Fibroblast of skin of abdomen (primary cell): ENCODE data around the gene FST. TPM values are rescaled to one million over a fixed set of nuclear protein-coding genes. Genes with fewer than 3 reads are reported as not detected.

ENCODE experiments used
- DNase-seq: peaks from one replicate; pipeline ENCODE4 v3.0.0-alpha.2; 2013
- polyA plus RNA-seq, 2 experiments: library from polyadenylated mRNA; unstranded; fragments of 120-200 nt; gene quantifications; one replicate each; pipeline ENCODE4 v1.2.1, GENCODE V29; 2013; ENCODE audit not compliant: insufficient read length in 2 of 2

FST gene, protein sequence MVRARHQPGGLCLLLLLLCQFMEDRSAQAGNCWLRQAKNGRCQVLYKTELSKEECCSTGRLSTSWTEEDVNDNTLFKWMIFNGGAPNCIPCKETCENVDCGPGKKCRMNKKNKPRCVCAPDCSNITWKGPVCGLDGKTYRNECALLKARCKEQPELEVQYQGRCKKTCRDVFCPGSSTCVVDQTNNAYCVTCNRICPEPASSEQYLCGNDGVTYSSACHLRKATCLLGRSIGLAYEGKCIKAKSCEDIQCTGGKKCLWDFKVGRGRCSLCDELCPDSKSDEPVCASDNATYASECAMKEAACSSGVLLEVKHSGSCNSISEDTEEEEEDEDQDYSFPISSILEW
- polyA plus RNA-seq (2013, experiment 1 of 2; ENCODE audit: insufficient read length), result 32.8 TPM
- 34.8 TPM for polyA plus RNA-seq (2013, experiment 2 of 2; ENCODE audit: insufficient read length)

DNA sequence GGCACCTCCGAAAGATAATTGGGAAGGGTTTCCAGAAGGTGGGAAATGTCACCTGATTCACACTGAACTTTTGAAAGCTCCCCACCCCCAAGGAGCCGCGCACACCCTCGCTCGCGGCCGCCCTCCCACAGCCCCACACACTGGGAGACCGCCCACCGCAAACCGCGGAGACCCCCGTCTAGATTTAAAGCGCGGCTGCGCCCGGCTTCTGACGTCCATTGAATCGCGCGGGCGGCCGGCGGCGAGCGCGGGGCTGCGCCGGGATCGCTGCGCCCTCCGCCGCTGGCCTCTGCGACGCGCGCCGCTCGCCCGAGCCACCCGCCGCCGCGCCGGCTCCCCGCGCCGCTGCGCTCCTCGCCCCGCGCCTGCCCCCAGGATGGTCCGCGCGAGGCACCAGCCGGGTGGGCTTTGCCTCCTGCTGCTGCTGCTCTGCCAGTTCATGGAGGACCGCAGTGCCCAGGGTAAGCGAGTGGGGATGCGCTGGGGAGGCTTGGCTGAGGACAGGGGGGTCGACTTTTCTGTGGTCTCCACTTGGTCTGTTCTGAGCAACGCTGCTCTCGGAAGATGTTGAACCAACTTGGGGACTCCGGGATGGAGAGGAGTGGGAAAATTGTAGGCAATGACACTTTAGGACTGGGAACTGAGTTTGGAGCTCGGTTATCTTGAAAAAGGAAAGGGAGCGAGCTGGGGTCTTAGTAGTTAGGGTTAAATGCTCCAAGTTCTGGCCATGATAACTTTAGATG is at the start of gene FST:
FST (plus strand) TSS at position 214 of the 743 bp plus-strand sequence; CDS start at position 377, 163 bp downstream.
- DNase-seq, result peak; percentile 50

DNA sequence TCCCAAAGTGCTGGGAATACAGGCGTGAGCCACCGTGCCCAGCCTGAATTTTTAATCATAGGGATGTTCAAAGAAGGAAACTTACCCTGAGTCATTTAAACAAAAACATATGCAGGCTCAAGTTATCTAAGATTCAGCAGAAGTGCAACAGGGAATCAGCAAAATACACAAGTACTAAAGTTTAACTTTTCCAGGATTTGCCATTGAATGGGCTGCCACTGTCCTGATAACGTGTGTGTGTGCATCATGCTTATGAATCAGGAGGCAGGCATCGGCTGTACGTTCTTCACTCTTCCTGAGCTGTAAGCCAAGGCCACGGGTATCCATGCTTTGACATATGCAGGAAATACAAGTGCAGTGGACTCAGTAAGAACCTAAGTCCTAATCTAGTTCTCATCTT is 48.8 kb upstream of the FST start:
- DNase-seq, result peak; percentile 46

DNA sequence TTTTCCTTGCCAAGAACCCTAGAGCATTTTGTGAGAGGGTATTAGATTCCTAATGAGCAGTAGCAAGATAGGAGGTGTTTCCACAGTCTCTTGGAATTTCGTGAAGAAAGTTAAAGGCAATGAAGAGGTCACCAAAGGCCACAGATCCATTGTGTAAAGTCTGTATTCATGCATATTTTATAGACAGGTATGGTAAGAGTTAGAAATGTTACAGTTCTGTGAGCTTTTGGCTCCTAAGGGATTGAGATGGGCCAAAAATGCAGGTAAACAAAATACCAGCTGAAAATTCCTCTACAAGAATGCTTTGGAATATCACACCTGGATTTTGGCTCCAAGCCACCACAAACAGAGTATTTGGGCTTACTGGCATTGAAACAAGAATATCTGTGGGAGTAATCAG is 47.4 kb upstream of the FST start:
- DNase-seq, result no peak

DNA sequence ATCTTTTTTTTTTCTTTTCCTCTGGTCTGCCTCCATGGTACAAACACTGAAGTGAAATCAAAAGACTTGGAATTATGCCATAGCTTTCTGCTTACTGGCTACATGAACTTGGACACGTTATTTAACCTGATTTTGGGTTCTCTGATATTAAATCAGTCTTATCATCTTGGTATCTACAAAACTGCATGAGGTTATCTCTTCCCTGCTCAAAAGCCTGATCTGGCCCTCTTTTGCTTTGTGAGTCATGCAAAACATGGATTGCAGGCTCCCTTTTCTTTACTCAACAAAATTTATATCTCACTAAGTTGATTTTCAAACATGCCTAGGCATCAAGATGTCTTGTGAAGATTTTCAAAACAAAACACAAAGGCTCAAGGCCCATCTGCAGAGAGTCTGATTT is 45.9 kb upstream of the FST start:
- no peak for DNase-seq

DNA sequence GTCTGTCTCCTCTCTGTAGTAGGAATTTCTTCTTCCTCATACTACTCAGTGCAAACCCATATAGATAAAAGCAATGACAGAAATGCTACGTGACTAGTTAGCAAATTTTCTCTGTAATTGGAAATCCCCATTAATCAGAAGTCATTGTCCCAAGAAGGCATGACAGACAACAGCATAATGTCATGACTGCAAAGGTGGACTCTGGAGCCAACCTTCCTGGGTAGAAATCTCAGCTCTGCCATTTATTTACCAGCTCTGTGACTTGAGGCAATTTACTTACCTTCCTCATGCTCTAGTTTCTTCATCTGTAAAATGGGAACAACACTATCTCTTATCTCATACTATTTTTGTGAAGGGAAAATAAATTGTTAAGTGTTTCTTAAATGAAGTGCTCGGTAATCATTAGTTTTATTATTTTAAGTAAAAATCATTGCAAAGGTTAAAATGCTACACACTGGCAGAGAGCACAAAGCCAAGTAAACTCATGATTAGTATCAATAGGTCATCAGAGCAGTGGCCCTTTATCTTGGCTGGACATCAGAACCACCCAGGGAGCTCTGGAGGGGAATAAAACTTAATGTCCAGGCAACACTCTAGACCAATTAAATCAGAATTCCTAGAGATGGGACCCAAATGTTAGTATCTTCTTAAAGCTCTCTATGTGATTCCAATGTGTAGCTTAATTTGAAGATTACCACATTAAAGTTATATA is 43.8 kb upstream of the FST start:
- DNase-seq, result no peak

DNA sequence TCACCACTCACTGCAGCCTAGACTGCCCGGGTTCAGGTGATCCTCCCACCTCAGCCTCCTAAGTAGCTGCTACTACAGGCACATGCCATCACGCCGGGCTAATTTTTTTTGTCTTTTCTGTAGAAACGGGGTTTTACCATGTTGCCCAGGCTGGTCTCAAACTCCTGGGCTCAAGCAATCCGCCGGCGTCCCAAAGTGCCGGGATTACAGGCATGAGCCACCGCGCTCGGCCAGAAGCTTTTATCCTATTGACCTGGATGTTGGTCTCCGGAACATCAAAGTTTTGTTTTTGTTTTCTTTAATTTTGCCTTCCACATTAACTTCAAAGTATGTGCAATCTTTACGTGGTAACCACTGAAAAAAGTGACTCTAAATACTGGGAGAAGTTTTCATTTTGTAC is 42.4 kb upstream of the FST start:
- DNase-seq, result no peak

DNA sequence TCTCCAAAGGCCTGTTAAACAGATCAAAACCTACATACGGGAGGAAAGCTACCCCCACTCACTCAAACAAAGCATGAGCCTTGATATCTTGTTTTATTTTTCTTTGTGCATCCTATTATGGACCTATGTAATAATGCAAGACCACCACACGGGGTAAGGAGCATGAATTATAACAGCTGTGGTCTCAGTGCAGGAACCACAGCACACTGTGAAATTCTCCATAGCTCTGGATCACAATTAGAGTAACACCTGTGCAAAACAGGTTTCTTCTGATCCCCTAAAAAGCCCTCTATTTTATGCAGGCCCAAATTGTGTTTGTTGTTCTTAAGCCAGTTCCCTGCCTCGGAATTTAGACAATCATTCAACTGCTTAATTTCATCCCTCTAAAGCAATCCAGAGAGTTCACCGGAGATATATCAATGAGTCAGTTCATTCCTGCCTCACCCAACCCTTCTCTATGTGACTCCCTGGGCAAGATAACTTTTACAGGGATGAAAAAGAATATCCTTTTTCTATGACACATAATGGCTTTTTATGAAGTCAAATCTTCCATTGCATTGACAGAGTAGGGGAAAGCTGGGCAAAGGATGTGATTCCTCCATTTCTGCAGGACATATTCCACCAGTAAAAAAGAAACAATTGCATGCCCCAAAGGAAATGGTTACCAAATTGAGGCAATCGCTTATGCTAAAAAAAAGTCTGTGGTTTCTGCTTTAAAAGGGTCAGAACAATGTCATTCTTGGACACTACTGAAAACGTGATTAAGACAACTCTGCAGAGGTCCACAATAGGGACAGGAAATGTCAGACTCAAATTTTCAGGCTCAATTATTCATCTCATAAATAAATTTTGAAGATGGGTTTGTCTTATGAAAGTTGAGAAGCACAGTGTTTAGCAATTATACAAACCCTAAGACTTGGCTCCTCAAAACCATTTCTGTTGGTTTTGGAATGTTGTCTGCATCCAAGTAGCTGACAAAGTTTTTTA is 41.6 kb upstream of the FST start:
- peak; percentile 54 for DNase-seq

DNA sequence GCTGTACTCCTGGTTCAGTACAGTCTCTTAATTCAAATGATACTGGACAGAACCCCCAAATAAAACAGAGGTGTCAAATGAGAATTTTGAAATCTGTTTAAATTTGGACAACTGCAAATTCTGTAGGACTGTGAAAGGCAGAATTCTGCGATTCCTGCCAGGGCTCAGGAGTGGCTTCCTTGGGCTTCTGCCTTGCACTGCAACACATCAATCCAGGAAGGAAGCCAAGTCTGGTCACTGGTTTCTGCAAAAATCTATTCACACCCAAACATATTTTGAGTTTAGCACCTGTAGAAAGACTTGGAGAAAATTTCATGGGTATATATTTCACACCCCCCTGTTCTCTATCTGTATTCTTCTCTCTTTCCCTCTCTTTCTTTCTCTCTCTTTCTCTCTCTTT is 37.5 kb upstream of the FST start:
- no peak for DNase-seq

DNA sequence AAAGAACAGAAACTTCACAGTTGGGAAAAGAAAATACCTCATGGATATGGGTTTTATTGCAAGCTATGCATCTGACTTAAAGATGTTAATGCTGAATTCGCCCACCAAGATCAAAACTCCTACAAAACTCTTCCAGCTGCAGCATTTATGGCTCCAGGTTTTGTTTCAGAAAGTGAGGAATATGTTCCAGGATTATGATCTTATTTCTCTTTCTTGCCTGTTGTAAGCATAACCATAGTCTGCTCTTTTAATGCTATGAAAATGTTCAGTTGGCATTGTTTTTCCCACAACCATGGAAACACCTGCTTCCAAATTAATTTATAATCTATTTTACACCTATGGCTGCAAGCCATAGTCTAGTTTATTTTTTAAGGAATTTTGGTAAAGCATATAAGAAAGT is 34.9 kb upstream of the FST start:
- DNase-seq, result no peak

DNA sequence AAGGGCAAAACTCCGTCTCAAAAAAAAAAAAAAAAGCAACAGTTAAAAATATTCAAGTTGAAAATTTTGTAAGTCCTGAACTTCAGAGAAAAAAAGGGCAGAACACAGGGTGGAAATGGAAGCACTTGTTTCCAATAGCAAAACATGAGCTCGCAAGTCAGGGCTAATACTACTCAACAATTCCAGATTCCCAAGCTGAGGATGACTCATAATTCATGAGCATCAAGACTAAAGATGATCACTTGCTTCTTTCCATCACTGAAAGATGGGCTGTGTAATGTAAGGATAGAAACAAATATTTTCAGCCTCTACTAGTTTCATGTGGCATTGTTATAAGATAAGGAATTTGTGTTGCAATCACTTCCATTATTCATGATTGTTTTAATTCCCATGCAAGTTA is 33.5 kb upstream of the FST start:
- DNase-seq, result no peak

DNA sequence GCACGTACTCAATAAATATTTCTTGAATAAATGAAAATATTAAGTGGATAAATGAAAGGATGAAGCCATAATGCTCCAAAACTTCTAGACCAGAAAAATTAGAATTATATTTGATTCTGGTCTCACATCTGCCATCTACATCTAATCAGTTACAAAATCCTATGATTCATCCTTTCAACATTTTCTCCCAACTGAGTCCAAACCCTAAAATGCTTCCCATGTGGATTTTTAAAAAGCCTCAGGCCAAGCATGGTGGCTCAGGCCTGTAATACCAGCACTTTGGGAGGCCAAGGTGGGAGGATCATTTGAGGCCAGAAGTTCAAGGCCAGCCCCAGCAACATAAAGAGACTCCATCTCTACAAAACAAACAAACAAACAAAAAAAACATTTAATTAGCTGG is 31.6 kb upstream of the FST start:
- no peak for DNase-seq

DNA sequence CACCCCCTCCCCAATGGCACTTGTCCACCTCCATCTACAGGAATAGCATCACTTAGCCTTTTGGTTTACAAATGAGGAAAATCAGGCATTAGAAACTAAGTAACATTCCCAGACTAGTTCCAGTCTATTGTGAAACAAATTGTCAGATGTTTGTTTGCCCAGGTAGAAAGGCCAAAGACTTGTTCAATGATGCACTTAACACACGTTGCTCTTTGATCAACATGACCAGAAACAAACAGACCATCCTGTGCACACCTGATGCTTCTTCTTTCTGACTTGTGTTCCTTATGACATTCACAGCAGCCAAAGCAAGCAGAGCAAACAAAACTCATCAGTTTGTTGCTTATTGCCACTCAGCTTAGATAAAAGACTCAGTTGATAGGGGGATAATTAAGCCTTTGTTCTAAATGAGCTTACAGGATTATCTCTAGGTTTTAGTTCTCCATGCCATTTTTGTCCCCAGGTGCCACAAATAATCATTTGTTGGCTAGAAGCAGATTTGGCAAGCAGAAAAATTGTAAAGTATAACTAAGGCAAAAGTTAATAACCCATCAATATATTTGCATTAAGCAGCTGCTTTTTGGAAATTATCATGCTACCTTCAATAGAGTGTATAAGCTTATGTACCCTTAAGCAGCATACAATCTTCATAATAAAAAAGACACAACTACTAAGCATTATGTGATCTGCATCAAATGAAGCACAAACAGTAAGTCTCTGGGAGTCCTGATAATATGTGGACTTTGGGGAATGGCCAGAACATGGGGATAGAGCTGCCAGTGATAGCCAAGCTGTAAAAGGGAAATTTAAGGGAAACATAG is 26.3 kb upstream of the FST start:
- no peak for DNase-seq

DNA sequence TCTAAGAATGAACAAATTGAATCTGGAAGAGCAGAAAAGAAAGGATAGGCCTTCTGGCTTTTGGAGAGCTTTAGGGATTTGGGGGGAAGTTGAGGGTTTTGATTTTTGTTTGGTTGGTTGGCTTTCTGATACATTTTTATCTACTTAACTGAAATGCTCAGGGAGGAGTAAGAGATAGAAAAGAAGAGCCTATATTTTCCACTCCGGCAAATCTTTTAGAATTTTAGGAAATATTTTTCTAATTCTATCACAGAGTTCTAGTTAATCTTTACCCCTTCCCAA is 25.8 kb upstream of the FST start:
- DNase-seq, result no peak

DNA sequence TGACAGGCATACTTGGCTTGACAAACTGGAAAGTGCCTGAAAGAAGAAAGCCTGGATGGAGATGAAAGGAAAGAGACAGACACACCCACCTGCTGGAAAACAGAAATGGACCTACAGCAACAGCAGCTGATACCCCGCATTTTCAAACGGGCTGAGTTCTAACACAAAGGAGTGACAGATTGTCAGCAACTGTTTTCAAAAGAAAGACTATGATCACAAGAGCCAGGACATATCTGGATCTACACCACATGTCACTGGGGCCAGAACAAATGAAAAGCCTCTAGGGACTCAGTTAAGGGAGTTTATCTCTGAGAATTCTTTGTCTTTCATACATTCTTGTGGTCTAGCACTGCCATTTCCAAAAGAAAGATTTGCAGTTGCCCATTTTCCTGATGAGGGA is 24.1 kb upstream of the FST start:
- DNase-seq, result no peak

DNA sequence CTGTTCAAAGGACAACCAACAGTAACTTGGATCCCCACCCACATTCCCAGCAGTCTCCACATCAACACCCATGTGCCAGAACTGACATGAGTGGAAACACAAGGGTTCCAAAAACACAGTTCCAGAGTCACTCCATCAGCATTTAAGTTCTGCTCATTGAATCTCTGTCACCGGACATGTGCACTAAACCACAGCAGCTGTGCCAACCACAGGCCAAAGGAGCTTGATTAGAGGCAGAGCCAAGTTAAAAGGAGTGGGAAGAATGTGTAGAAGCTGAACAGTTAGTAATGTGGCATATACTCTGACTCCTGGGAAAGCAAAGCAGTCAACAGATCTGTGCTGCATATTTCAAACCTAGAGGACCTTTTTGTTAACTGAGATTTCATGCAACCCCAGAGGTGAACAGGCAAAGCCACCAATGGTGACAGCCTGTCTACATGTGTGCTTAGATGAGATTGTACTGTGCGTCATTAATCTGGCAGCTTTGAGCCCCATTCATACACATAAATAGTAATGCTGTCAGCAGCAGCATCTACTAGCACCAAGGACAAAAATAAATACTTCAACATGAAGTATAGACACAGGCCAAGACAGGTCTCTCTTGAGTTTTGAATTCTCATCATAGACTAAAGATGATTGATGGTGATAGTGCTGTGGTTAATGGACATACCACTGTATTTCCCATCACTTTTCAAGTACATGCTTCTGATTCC is 16.4 kb upstream of the FST start:
- peak; percentile 63 for DNase-seq

DNA sequence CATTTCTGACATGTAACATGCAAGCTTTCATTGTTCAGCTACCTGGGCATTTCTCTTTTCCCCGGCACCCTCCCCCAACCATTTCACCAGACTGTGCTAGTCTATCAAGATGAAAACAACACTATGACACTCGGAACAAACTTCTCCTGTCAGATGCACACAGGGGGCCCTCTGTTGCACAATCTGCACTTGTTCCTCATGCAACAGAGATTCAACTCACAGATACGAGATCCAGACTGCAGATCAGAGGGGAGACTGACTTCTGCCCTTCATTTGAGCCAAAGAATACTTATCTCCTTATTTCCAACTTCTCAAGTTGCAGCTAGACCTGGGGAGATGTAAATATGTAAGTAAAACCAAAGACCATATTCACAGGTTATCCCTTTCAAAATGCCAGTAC is 15.7 kb upstream of the FST start:
- no peak for DNase-seq

DNA sequence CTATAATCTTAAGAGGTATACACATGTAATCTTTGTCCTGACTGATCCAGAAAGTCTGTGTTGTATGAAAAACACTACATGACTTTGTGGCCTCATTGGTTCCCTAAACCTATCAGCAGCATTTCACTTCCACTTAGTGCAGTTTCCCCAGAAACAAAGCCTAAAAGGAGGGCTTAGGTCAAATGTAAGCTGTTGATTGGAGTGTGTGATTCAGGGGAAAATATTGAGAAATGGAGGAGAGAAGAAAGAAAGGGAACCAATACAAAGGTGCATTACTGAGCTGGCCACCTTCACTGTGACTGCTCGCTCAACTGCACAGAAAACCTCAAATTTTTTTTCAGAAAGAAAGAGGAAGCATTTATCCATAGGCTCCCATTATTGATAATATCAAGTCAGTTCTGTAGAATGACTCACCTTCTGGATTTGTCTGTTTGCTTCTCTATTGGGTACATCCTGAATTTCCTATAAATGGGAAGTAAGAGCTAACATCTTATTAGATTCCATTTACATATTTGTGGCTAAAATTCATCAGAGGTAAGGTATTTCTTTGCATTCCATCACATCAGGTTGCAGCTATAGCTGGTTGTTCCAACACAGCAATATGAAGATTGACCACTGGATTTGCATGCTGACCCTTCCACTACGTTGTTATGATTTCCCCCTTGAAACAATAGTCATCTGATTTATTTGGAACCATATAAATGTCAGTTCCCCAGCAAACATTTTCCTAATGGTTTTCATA is 10.3 kb upstream of the FST start:
- DNase-seq, result peak; percentile 80

DNA sequence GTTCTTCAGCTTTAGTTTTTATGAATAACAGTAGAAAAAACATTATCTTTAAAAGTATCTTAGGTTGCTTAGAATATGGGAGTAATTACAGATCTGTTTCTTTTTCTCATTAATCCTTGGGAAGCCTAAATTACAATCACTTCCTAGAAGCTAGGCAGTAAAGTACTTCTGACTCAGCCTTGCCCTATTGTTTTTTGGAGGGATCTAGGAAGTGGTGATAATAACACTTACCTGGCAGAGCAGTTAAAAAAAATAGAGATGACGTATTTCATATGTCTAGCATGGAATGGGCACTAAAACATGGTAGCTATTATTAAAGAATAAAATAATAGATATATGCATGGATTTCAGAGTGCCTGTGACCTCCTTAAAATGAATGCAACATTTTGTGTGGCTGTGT is 8.2 kb upstream of the FST start:
- DNase-seq, result no peak

DNA sequence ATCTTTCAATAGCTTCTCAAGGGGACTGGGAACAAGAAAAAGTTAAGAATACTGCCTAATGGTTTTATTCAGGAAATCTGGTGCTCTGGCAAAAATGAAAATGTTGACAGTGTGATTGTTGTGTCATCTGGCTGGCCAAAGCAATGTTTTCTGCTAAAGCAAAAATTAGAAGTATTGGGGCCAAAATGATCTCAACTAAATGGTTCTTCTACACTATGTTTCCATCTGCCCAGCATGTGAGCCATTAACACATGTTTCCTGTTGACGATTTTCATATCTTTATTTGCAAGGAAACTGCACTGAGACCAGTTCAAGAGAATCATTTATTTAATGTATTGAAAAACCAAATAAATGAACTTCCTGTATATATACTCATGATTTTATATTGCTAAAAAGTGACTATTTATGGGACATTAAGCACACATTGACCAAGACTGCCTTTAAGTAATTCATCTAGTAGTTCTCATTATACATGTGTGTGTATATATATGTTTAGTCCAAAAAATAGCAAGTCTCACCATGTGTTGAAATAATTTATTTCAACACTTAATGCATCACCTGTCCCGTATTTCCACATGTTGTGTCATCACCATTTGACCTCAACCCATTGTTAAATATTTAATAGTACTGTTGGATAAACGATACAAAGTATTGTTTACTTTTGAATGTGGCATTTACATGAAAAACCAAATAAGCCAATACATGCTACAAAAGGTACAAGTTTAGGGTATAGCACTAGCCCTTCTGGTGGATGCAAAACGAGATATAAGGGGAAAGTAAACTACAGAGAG is 7.5 kb upstream of the FST start:
- DNase-seq, result no peak
